K562 (cell line): Measurements from ENCODE around the gene DHRS3. TPM values are rescaled to one million over a fixed set of nuclear protein-coding genes. Genes with fewer than 3 reads are reported as not detected.

Experiments used
- ATAC-seq: fragments of 200-7000 bp; cut with Tn5 transposase; 3 replicates; pipeline ENCODE4 v1.9.1; 2020; ENCODE audit warnings: moderate library complexity
- BruUV-seq: library from RNA; stranded (reverse); fragments of 400-500 nt; replicated peaks from 2 replicates; lab custom pipeline; 2021; lab: Mats Ljungman, UMichigan
- CTCF ChIA-PET: fragments of 300-600 bp; formaldehyde crosslinking; extraction: SDS; loops from one replicate; lab custom pipeline; 2021; ENCODE audit warnings: low intra/inter-chr PET ratio; lab: Yijun Ruan, JAX
- POLR2A ChIA-PET: fragments of 300-600, 350-650 bp; sonication (Branson Sonifier 250); formaldehyde crosslinking; extraction: SDS; loops from one replicate; lab custom pipeline; 2021; ENCODE audit warnings: antibody characterized with exemption, inconsistent platforms; lab: Yijun Ruan, JAX
- DNase-seq, 4 experiments: peaks; one replicate each; pipeline versions ENCODE4 v3.0.0 to v3.0.0-alpha.2; 2011 to 2018; ENCODE audit warnings: low spot score in 3 of 4, mixed read lengths in 3 of 4; ENCODE audit errors: extremely low read depth in 1 of 4
- FAIRE-seq: peaks from 2 replicates; lab custom pipeline; 2011; peaks lifted over from hg19 to GRCh38; lab: Jason Lieb, UNC
- H2AFZ ChIP-seq: 2 replicates; pipeline ENCODE4 v1.6.0; 2011; ENCODE audit warnings: low read depth, low read length, control low read depth, inconsistent platforms
- H3K27ac ChIP-seq: fragments of 200-600 bp; 3 replicates; pipeline ENCODE4 v1.8.0; 2011; ENCODE audit warnings: low read depth, mild to moderate bottlenecking, control low read depth, inconsistent platforms, low read length, moderate library complexity, mixed read lengths; ENCODE audit errors: extremely low read depth
- H3K27me3 ChIP-seq, 2 experiments: fragments of 300-600 bp in 1 of 2; 2 replicates in 1 of 2; 3 replicates in 1 of 2; pipeline versions ENCODE4 v1.6.0 to v1.8.0; 2011; ENCODE audit warnings: inconsistent platforms in 2 of 2, low read length in 2 of 2, mild to moderate bottlenecking in 1 of 2, mixed read lengths in 1 of 2, moderate library complexity in 1 of 2; ENCODE audit not compliant: control insufficient read depth in 2 of 2, insufficient read depth in 2 of 2
- H3K36me3 ChIP-seq: fragments of 300-600 bp; 3 replicates; pipeline ENCODE4 v1.8.0; 2011; ENCODE audit warnings: mild to moderate bottlenecking, low read length, inconsistent platforms; ENCODE audit not compliant: control insufficient read depth, insufficient read depth
- H3K4me1 ChIP-seq, 2 experiments: fragments of 200-600 bp in 1 of 2; replicated peaks in 1 of 2; 2 replicates in 1 of 2; 3 replicates in 1 of 2; pipeline versions ENCODE4 v1.5.1 to v1.8.0; 2011; ENCODE audit warnings: inconsistent platforms in 2 of 2, low read length in 2 of 2, mild to moderate bottlenecking in 1 of 2, mixed read lengths in 1 of 2, moderate library complexity in 1 of 2; ENCODE audit not compliant: control insufficient read depth in 2 of 2, insufficient read depth in 2 of 2
- H3K4me2 ChIP-seq: 2 replicates; pipeline ENCODE4 v1.6.1; 2011; ENCODE audit warnings: low read length, control low read depth, inconsistent platforms, mixed read lengths; ENCODE audit not compliant: insufficient read depth
- H3K4me3 ChIP-seq: fragments of 200-600 bp; sonication (generic), shearing (Covaris generic); 2 replicates; pipeline ENCODE4 v1.5.1; 2016; ENCODE audit warnings: control low read depth, inconsistent platforms
- H3K79me2 ChIP-seq: fragments of 200-600 bp; 3 replicates; pipeline ENCODE4 v1.8.0; 2011; ENCODE audit warnings: low read length, inconsistent platforms; ENCODE audit not compliant: control insufficient read depth, insufficient read depth
- H3K9ac ChIP-seq, 2 experiments: 2 replicates each; pipeline versions ENCODE4 v1.6.0 to v1.6.1; 2011; ENCODE audit warnings: low read depth in 2 of 2, low read length in 2 of 2, control low read depth in 1 of 2, inconsistent platforms in 1 of 2, mild to moderate bottlenecking in 1 of 2, mixed read lengths in 1 of 2; ENCODE audit not compliant: insufficient read depth in 1 of 2
- H3K9me1 ChIP-seq: one replicate; pipeline ENCODE4 v1.6.0; 2011; ENCODE audit warnings: inconsistent platforms, mild to moderate bottlenecking, low read length, moderate library complexity; ENCODE audit not compliant: control insufficient read depth, insufficient read depth
- H3K9me3 ChIP-seq: replicated peaks from 2 replicates; pipeline ENCODE4 v1.5.1; 2011; ENCODE audit warnings: low read depth, low read length, inconsistent platforms; ENCODE audit not compliant: control insufficient read depth, insufficient read depth
- H4K20me1 ChIP-seq: replicated peaks from 2 replicates; pipeline ENCODE4 v1.6.1; 2011; ENCODE audit warnings: low read length, inconsistent platforms, mixed read lengths; ENCODE audit not compliant: control insufficient read depth, insufficient read depth
- ATF7 ChIP-seq: fragments of 450-650 bp; IDR thresholded peaks from 2 replicates; pipeline ENCODE4 v1.7.1; 2014; ENCODE audit warnings: mild to moderate bottlenecking, moderate library complexity
- BRD4 ChIP-seq: fragments of 200-600 bp; sonication (generic); IDR thresholded peaks from 2 replicates; pipeline ENCODE4 v1.6.1; 2017; ENCODE audit warnings: inconsistent platforms
- CEBPB ChIP-seq: fragments of 450-650 bp; IDR thresholded peaks from 2 replicates; pipeline ENCODE4 v1.6.1; 2016; ENCODE audit warnings: missing genetic modification characterization, missing compliant biosample characterization
- JUN ChIP-seq, 2 experiments: sonication (generic) in 1 of 2; formaldehyde crosslinking in 1 of 2; IDR thresholded peaks; 2 replicates each; pipeline versions ENCODE4 v1.6.1 to v1.8.0; 2012 to 2022; ENCODE audit warnings: borderline replicate concordance in 2 of 2, mild to moderate bottlenecking in 2 of 2, improper control_type of control experiment in 1 of 2, low read depth in 1 of 2, low read length in 1 of 2, missing genetic modification reagents in 1 of 2
- KLF10 ChIP-seq: fragments of 250-450 bp; sonication (Bioruptor Pico); IDR thresholded peaks from 2 replicates; pipeline ENCODE4 v1.6.1; 2021; ENCODE audit warnings: matching md5 sums
- NBN ChIP-seq: fragments of 450-650 bp; IDR thresholded peaks from 2 replicates; pipeline ENCODE4 v1.6.1; 2016; ENCODE audit warnings: low read depth, mild to moderate bottlenecking
- PTTG1 ChIP-seq: fragments of 450-650 bp; IDR thresholded peaks from 2 replicates; pipeline ENCODE4 v1.6.1; 2016; ENCODE audit warnings: low read depth, mild to moderate bottlenecking, missing genetic modification characterization, missing compliant biosample characterization
- RAD51 ChIP-seq: fragments of 450-650 bp; IDR thresholded peaks from 2 replicates; pipeline ENCODE4 v1.7.1; 2016; ENCODE audit warnings: low read depth, mild to moderate bottlenecking, borderline replicate concordance
- SMAD3 ChIP-seq: fragments of 450-650 bp; formaldehyde crosslinking; conservative IDR thresholded peaks from 2 replicates; pipeline ENCODE4 v1.4.0; 2020; ENCODE audit warnings: mild to moderate bottlenecking
- TCF7 ChIP-seq: sonication (generic); IDR thresholded peaks from 2 replicates; pipeline ENCODE4 v1.6.1; 2016; ENCODE audit warnings: antibody characterized with exemption, borderline replicate concordance
- YY1 ChIP-seq, 3 experiments: IDR thresholded peaks; 2 replicates each; pipeline ENCODE4 v1.6.1; 2011; ENCODE audit warnings: low read length in 2 of 3, mild to moderate bottlenecking in 2 of 3, moderate library complexity in 2 of 3, borderline replicate concordance in 1 of 3, control low read depth in 1 of 3, low read depth in 1 of 3; ENCODE audit not compliant: insufficient read depth in 3 of 3, insufficient replicate concordance in 2 of 3, control insufficient read depth in 1 of 3, insufficient read length in 1 of 3; ENCODE audit errors: extremely low read depth in 1 of 3
- ZBTB9 ChIP-seq: fragments of 450-650 bp; formaldehyde crosslinking; IDR thresholded peaks from 2 replicates; pipeline ENCODE4 v1.4.0; 2020; ENCODE audit warnings: mild to moderate bottlenecking, moderate library complexity
- ZNF140 ChIP-seq: fragments of 250-450 bp; sonication (Bioruptor Pico); IDR thresholded peaks from 2 replicates; pipeline ENCODE4 v1.8.0; 2021; ENCODE audit warnings: moderate library complexity, mild to moderate bottlenecking, inconsistent platforms
- ZNF57 ChIP-seq: fragments of 450-650 bp; formaldehyde crosslinking; IDR thresholded peaks from 2 replicates; pipeline ENCODE4 v1.4.0; 2020; ENCODE audit warnings: mild to moderate bottlenecking, moderate library complexity
- ZNF696 ChIP-seq: fragments of 250-450 bp; sonication (Bioruptor Pico); conservative IDR thresholded peaks from 2 replicates; pipeline ENCODE4 v1.4.0; 2020; ENCODE audit warnings: mild to moderate bottlenecking, moderate library complexity
- ZNF75A ChIP-seq: fragments of 450-650 bp; formaldehyde crosslinking; IDR thresholded peaks from 2 replicates; pipeline ENCODE4 v1.4.0; 2020; ENCODE audit warnings: mild to moderate bottlenecking
- WGBS: fragments of 100-300 bp; shearing (Covaris generic); methylation state at CpG from one replicate; pipeline ENCODE4 v1.1.6; 2016; ENCODE audit warnings: low coverage, mixed read lengths; ENCODE audit not compliant: insufficient coverage; ENCODE audit errors: missing lambda C conversion rate; 5-methylcytosine and 5-hydroxymethylcytosine counted together
- in situ Hi-C: fragments of 300-500 bp; cut with MboI; formaldehyde crosslinking; loops from 4 replicates; pipeline ENCODE4 v1.15.0; 2018; ENCODE audit warnings: inconsistent platforms, mixed read lengths
- intact Hi-C: fragments of 100-400 bp; cut with micrococcal nuclease; formaldehyde crosslinking; loops from 2 replicates; pipeline ENCODE4 v1.14.2; 2022
- polyA plus RNA-seq, 8 experiments: library from polyadenylated mRNA; depleted of rRNA in 4 of 8; stranded (reverse) in 5 of 8; unstranded in 3 of 8; fragments of >200 nt; fragmentation: Nextera tagmentation in 2 of 8; fragmentation: Illumina TruSeq in 1 of 8; extraction: Ambion mirVana in 2 of 8; extraction: Trizol in 1 of 8; gene quantifications; 2 replicates each; pipeline versions ENCODE4 v1.2.1 to v1.2.3, GENCODE V29; 2011 to 2014; ENCODE audit warnings: inconsistent platforms in 1 of 8, missing spikeins in 1 of 8
- total RNA-seq, 7 experiments: library from RNA; depleted of rRNA in 6 of 7; stranded (reverse); fragments of >200 nt in 6 of 7; fragmentation: Illumina TruSeq in 2 of 7; extraction: Trizol in 2 of 7; gene quantifications; 2 replicates each; pipeline versions ENCODE4 v1.2.1 to v1.2.3, GENCODE V29; 2011 to 2021; ENCODE audit warnings: low replicate concordance in 1 of 7
- TF ChIP-seq, protein P1 (sequence below): fragments of 250-450 bp; sonication (Bioruptor Pico); IDR thresholded peaks from 2 replicates; pipeline ENCODE4 v1.8.0; 2021; ENCODE audit warnings: borderline replicate concordance, mild to moderate bottlenecking, moderate library complexity; ENCODE audit not compliant: poor library complexity, severe bottlenecking
- TF ChIP-seq, protein P2 (sequence below): fragments of 250-450 bp; sonication (Bioruptor Pico); IDR thresholded peaks from 2 replicates; pipeline ENCODE4 v1.4.0; 2020; ENCODE audit warnings: mild to moderate bottlenecking, moderate library complexity

Gene DHRS3
- total and polyA plus RNA-seq, 9 of the 15 experiments (the other 6 are each of a cell fraction or from before 2014, with no cell fraction given): 21.0 to 116 (median 58.7) TPM

DNA sequence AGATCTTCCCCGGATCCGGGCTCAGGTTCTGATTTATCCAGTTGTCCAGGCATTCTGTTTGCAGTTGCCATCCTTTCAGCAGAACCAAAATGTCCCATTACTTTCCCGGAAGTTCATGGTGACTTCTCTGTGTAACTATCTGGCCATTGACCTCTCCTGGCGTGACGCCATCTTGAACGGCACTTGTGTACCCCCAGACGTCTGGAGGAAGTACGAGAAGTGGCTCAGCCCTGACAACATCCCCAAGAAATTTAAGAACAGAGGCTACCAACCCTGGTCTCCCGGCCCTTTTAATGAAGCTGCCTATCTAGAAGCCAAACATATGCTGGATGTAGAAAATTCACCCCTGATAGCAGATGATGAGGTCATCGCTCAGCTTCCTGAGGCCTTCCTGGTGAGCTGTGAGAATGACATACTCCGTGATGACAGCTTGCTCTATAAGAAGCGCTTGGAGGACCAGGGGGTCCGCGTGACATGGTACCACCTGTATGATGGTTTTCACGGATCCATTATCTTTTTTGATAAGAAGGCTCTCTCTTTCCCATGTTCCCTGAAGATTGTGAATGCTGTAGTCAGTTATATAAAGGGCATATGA lies 48.2 kb upstream of the DHRS3 start:
- H4K20me1 ChIP-seq: no peaks in the 10 kb centered on the region
- H3K4me1 ChIP-seq: no peaks in the 10 kb centered on the region
- ChIA-PET CTCF (no interaction called here), POLR2A (interaction anchor here (0.6 to 0.7 kb wide), 2 partner anchors 8 to 961 kb away, joined by 3 read pairs; no protein-coding TSS in a partner anchor)
- in situ Hi-C loops: no loop called here
- no peak overlapping the region for H3K4me2 ChIP-seq
- no peak overlapping the region for H3K9ac ChIP-seq
- H3K79me2 ChIP-seq: no peaks in the 10 kb centered on the region
- peak; percentile 64 for ATAC-seq
- no peaks in the 10 kb centered on the region for H3K9me3 ChIP-seq
- BruUV-seq: no TSS peak
- no peaks in the 10 kb centered on the region for H3K36me3 ChIP-seq
- H3K9me1 ChIP-seq: no peaks in the 10 kb centered on the region
- H3K27me3 ChIP-seq: no peaks in the 10 kb centered on the region
- H3K4me3 ChIP-seq: no peak overlapping the region
- peak overlapping the region; percentile 6 for H2AFZ ChIP-seq
- FAIRE-seq: no peak
- intact Hi-C loops: loop anchor here (10.0 kb wide), 1 partner anchor 109 kb away; the partner anchor contains the start of gene PRAMEF12
- DNase-seq: peak in 1 of 4 experiments; percentile 29
- no peak overlapping the region for H3K27ac ChIP-seq
- 31% methylated on average over 15 of the region's 15 CpGs for WGBS
- no peak for TF ChIP-seq PTTG1 (tag)
- TF ChIP-seq, protein P1, sequence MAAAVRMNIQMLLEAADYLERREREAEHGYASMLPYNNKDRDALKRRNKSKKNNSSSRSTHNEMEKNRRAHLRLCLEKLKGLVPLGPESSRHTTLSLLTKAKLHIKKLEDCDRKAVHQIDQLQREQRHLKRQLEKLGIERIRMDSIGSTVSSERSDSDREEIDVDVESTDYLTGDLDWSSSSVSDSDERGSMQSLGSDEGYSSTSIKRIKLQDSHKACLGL (CRISPR knock-in tag): no peak
- no peak for TF ChIP-seq ZNF75A (CRISPR knock-in tag)
- TF ChIP-seq ZNF140 (CRISPR knock-in tag): no peak
- peak; percentile 93 for TF ChIP-seq ATF7
- TF ChIP-seq JUN (IDR thresholded peaks at IDR 0.05; ENCODE audit: borderline replicate concordance, low read depth, low read length): peak; percentile 79
- no peak for TF ChIP-seq JUN (CRISPR knock-in tag; IDR thresholded peaks at IDR 0.05; ENCODE audit: borderline replicate concordance)
- no peak for TF ChIP-seq CEBPB (tag)
- peak in 1 of 3 experiments; percentile 21 for TF ChIP-seq YY1 (IDR thresholded peaks at IDR 0.05; ENCODE audit: borderline replicate concordance in 1 of 3, control insufficient read depth in 1 of 3, extremely low read depth in 1 of 3, insufficient read depth in 3 of 3, insufficient read length in 1 of 3, insufficient replicate concordance in 2 of 3, low read depth in 1 of 3, low read length in 2 of 3)
- TF ChIP-seq, protein P2, sequence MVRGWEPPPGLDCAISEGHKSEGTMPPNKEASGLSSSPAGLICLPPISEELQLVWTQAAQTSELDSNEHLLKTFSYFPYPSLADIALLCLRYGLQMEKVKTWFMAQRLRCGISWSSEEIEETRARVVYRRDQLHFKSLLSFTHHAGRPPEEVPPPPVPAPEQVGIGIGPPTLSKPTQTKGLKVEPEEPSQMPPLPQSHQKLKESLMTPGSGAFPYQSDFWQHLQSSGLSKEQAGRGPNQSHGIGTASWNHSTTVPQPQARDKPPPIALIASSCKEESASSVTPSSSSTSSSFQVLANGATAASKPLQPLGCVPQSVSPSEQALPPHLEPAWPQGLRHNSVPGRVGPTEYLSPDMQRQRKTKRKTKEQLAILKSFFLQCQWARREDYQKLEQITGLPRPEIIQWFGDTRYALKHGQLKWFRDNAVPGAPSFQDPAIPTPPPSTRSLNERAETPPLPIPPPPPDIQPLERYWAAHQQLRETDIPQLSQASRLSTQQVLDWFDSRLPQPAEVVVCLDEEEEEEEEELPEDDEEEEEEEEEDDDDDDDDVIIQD (CRISPR knock-in tag): no peak
- no peak for TF ChIP-seq RAD51
- TF ChIP-seq ZNF696 (CRISPR knock-in tag): no peak
- TF ChIP-seq ZNF57 (CRISPR knock-in tag): no peak
- TF ChIP-seq ZBTB9 (CRISPR knock-in tag): no peak
- TF ChIP-seq TCF7: no peak
- TF ChIP-seq SMAD3 (CRISPR knock-in tag): no peak
- TF ChIP-seq BRD4: no peak
- no peak for TF ChIP-seq KLF10 (CRISPR knock-in tag)
- no peak for TF ChIP-seq NBN
